Glomerular visceral epithelial cell (primary cell): ENCODE results near the gene LAMB1.
"Not testable (repeated sequence)": the region's sequence is repeated elsewhere in the genome, so short reads cannot be mapped to it uniquely, and the experiment has no call there.

ENCODE experiments used
- DNase-seq: peaks from one replicate; pipeline ENCODE4 v3.0.0-alpha.2; 2016; ENCODE audit errors: extremely low spot score

Gene LAMB1

DNA sequence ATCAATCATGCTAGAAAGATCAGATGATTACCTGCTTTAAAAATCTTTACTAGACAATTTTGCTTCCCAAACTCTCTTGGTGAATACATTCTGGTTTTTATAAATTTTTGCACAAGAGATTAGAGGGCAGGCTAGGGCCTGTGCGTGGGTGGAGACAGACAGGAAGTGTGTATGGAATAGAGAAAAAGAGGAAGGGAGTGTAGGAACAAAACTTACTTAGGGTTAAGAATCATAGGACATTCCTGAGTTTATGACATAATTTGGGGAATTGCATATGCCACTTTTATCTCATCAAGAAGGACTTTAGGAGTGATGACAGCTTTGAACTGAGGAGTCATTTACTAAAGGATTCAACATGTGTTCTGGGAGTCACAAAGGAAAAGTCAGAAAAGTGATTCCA lies 31.3 kb downstream of the LAMB1 start:
- no peak for DNase-seq

DNA sequence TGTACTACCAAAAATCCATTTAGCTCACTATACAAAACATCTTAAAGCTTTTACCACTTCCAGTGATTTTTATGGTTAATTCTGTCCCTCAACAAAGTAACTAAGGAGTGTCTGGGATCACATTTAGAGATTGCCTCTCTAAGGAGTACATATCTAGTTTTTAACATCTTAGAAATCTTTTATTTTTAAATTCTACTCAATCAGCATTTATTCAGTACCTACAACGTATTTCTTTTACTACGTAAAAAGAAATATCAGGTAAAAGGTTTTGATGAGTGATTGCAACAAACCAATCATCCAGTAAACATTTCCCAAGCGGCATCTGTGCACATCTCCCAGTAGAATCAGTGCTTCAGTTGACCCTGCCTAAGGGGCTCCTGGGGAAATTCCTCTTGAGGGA lies 31.9 kb downstream of the LAMB1 start:
- DNase-seq, result no peak

DNA sequence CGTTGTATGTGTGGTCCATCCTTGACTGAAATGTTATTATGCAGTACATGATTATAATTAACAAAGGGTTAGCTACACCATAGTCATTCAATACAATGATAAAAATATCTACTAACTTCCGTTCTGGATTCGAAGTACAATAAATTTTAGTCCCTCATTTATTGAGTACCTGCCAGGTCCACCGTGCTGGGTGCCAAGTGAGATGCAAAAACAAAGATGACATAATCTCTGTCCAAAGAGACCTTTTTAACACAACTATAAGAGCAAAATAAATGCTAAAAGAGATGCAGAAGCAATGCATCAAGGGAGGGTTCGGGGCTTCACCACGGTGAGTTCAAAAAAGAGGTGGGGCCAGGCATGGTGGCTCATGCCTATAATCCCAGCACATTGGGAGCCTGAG lies 33.1 kb downstream of the LAMB1 start:
- DNase-seq, result no peak

DNA sequence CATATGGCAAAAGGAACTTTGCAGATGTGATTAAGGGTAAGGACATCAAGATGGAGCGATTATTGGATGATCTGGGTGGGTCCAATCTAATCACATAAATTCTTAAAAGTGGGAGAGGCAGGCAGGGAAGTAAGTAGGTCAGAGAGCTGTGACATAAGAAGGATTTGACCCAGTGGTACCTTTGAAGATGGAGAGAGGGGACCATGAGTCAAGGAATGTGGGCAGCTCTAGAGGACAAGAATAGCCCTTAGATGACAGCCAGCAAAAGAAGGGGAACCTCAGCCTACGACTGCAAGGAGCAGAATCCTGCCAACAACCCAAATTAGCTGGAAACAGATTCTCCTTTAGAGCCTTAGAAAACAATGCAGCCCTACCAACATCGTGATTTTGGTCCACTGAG lies 34.5 kb downstream of the LAMB1 start:
- DNase-seq, result no peak

DNA sequence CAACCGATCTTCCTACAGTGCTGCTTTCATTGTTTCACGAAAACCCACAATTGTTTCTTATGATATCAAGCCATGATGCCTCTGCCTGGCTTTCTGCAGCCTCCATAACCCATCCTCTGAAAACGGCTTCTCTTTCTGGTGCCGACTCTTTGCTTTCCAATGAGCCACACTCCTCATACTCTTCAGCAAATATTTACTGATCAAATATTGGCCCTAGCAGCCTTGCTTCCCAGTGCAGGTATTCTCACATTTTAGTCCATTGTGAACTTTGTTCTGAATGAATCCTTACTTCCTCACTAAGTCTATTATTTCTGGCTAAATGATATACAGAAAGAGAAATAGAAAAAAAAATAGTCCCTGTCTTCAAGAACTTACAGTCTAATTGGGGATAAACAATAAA lies 35.5 kb downstream of the LAMB1 start:
- no peak for DNase-seq

DNA sequence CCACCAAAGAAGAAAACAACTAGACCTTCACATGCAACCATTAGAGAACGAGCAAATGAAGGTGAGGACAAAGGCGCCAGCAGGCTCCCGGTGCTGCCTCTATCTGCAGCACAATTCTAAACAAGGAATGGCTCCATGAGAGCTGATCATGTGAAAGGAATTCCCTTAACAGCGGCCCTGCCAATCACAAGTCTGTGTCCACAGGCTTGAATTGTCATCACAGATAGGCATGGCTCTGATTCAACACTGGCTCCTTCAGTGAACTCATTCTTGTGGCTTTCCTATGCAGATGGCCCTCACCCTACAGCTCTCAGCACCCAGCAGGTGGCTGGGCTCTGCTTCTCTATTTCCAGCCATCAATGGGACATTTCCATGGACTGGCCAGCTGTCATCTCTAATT lies 36.2 kb downstream of the LAMB1 start:
- peak; percentile 81 for DNase-seq

DNA sequence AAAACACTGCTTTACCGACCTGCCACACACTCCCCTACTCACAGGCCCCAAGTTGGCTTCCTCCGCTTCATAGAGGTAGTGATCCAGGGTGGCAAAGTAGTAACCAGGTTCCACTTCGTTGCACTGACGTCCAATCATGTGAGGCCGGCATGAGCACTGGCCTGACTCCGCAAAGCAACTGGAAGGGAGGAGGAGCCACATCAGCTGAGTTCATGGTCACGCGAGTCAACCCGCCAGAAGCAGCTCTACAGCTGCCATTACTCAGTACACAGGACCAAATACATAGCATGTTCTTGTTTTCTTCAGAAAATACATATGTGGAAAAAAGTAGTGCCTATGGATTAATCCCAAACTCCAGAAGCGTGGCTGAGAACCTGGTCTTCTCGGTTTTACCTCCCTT lies 38.5 kb downstream of the LAMB1 start:
- no peak for DNase-seq

DNA sequence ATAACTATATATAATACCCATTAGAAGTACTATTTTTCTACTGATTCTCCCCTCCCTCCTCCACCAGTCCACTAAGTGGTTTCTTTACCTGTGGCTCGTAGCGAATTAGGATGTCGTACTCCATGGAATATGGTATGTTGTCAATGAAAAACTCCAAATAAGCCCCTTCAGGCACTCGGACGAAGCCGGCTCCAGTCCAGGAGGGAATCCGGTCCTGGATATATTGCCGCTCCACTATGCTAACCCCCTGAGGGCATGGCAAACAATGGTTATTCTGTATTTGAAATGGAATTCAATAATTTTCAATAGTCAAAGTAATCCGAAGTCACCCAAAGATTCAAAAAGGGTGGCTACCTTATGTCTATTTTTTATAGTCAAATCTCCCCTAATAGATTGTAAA lies 40.1 kb downstream of the LAMB1 start:
- DNase-seq, result no peak

DNA sequence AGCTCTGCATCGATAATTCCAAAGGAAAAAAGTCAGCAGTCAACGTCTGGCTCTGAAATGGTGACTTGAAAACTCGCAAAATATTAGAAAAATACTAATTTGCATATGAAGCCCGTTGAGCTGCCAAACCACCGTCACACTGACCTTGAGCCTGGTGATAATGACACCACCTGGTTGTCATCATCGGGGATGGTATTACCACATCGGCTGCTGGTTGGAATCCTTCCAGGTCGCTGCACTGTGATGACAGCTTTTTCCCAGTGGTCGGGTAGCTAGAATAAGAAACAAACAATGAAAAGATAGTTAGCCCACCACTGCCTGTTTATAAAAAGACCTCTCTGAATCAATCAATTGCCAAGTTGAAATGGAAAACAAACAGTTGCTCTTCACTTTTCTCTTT lies 41.6 kb downstream of the LAMB1 start:
- no peak for DNase-seq

DNA sequence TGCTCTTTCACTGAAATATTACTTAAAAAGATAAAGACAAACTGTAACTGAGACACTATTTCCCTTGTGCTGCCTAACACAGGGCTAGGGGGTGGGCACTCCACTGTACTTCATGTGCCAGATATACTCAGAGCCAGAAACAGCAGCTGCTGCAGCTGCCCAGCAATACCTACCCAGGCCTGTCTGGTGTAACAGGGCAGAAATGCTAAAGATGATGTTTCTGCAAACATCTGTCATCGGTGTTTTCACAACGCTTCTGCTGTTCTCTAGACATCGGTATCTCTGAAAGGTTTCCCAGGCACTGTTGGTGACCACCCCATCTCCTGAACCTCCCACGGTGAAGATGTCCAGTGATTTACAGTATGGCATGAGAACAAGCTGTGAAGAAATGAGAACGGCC lies 42.7 kb downstream of the LAMB1 start:
- DNase-seq, result no peak

DNA sequence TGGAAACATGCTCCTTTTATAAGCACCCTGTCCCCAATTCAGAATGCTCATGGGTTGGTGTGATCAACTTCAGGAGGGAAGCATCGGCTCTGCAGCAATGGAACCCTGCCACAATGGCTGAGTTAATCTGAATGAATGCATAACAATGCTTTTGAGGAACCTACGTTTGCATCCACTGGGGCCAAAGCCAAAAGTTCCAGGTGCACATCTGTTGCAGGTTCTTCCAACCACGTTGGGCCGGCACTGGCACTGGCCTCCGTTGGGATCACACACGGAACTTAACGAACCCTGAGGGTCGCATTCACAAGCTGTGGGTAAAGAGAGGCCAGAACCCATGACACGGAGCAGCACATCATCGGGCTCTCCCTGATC lies 43.4 kb downstream of the LAMB1 start:
- no peak for DNase-seq

DNA sequence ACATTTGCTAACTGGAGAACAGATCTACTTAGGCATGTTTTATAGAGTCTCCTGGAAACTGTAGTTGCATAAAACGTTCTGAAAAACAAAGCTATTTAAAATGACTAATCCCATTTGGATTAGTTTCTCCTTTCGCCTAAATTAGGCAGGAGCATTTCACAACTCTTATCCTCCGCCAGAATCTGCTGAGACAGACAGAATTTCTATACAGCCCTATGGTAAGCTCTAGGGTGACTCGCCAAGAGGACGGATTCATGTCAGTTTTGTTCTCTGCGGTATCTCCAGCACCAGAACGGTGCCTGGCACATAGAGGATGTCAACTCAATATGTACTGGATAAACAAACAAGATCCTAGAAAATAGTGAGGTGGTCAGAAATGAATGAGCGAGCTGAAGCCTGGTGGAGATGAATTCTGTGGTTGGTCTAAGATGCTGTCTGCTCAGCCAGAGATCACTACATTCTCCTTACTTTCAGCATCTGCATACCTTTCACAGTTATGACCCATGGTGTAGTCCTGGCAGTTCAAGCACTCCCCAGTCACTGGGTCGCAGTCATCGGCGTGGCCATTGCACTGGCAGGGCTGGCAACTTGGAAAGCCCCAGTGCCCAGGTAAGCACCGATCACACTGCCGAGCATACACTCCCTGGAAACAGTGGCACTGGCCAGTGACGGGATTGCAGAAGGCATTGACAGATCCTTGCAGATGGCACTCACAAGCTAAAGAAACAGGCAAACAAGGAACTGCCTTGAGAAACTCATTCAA lies 44.0 kb downstream of the LAMB1 start:
- no peak for DNase-seq

DNA sequence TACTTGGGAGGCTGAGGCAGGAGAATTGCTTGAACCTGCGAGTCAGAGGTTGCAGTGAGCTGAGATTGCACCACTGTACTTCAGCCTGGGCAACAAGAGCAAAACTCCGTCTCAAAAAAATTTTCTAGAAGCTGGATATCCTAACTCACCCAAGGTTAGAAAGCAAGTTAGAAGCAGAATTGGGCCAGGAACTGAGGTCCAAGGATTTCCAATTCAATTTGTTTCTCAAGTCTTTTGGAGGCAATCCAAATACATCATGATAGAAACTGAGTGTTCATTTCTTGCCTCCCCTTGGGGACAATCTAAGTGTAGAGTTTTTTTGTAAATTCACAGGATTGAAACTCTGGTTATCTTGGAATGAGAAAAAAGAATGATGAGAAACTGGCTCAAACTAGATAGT lies 45.5 kb downstream of the LAMB1 start:
- no peak for DNase-seq

DNA sequence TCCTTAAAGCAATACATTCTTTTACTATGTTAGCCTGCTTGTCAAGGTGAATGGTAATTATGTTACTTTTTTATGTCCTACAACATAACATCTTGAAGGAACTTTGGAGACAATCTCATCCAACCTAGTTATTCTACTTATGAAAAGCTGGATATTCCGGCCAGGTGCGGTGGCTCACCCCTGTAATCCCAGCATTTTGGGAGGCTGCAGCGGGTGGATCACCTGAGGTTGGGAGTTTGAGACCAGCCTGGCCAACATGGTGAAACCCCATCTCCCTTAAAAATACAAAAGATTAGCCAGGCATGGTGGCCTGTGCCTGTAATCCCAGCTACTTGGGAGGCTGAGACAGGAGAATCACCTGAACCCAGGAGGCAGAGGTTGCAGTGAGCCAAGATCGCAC lies 46.0 kb downstream of the LAMB1 start:
- DNase-seq, result not testable (repeated sequence)

DNA sequence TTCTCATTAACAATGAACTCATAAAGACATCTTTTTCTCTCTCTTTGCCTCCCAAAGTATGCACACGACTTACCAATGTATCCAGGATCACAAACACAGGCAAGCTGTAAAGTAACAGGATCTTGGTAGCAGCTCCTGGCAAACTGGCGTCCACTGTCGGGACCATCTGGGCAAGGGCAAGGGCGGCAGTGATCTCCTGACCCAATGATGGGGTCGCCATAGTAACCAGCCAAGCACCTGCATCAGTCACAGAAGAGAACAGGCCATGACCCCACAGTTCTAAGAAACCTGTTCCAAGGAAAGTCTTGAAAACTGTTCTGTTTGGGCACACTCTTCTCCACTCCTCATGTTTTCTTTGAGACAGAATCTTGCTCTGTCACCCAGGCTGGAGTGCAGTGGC lies 47.6 kb downstream of the LAMB1 start:
- no peak for DNase-seq

DNA sequence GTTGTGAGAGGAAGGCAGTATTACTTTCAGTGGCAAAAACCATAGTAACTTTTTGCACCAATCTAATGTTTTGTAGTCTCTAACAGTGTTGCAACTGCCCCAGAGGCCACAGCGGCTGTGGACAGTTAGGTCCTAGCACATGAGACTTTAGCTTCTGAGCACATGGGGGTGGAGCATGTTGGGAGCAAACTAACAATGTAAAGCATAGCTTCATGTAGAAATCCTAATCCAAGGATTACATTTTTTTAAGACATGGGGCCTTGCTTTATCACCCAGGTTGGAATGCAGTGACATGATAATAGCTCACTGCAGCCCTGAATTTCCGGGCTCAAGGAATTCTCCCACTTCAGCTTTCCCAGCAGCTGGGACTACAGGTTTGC lies 49.0 kb downstream of the LAMB1 start:
- DNase-seq, result no peak

DNA sequence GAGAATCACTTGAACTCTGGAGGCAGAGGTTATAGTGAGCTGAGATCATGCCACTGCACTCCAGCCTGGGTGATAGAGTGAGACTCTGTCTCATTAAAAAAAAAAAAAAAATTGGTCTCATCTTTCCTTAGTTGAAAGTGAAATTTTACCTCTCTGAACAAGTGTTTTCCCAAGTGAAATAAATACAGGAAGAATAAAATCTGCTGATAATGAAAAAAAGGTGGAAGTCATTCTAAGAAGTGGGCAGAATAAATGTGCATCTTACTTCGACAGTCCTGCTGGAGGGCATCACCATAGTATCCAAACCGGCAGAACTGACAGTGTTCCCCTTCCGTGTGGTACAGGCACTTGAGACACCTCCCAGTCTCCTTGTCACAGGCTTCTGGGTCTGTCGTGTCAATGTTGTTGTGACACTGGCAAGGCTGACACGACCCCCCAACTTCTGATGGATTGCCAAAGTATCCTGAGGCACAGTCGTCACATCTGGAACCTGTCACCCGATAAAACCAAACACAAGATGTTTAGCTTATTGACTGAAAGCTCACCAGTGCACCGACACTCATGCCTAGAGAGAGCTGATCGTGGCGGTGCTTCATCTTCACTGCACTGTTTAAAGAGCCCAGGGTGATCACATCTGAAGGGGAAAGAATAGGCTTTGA lies 49.6 kb downstream of the LAMB1 start:
- DNase-seq, result no peak

DNA sequence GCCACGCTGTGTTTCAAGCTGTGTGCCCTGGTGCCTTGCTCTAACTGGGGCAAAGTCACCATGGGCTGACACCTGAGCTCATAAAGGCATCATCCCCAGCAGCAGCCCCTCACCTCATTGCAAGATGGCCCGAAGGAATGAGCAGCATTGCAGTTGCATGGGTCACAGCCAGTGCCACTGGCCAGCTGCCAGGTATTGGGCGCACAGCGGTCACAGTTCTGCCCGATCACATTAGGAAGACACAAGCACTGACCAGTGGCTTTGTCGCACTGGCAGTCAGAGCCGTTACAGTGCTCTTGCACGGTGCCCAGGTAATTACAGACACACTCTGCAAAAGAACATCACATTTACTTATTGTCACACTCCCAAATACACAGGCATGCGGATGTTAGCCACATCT lies 51.1 kb downstream of the LAMB1 start:
- DNase-seq, result no peak

DNA sequence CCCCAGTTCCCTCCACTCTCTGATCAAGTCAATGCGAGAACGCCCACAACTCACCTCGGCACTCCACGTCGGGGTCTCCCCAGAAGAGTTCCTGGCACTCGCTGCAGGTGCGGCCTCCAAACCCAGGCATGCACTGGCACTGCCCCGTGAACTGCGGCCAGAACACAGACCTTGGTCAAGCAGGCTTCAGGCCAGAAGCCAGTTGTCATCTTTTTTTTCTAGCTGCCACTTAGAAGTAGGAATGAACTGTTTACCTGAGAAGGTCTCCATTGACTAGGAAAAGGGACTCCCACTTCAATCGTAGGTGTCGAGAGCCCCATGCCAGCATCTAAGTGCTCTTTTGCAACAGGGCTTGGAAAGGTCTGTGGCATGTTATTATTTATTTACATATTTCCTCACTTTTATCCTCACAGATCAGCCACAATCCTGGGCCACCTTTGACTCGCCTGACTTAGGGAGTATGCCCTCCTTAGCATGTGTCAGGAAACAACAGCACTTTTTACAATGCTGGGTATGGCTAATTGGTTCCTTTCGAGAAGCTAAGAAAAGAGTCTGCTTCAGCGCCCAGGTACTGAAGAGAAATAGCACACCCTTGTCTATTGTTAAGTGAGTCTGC lies 51.7 kb downstream of the LAMB1 start:
- DNase-seq, result no peak

DNA sequence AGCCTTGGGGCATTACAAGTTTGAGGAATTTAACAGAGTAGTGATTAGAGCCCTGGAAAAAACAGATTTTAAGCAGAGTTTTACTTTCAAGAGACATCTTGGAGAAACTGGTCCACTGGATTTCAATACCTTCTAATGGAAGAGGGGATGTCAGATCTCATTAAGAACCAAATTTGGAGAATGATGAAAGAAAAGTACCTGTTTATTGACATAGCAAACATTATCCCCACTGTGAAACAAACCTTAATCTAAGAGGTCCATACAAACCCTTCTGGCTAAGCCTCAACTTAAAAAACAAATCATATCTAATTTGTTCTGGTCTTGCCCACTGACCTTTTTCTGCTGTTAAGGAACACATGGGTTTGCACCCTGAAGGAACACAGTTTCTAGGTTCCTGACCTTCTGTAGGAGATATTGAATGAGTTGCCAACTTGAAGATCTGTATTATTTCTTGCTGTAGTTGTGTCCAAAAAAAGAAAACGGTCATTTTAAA lies 53.5 kb downstream of the LAMB1 start:
- DNase-seq, result no peak

DNA sequence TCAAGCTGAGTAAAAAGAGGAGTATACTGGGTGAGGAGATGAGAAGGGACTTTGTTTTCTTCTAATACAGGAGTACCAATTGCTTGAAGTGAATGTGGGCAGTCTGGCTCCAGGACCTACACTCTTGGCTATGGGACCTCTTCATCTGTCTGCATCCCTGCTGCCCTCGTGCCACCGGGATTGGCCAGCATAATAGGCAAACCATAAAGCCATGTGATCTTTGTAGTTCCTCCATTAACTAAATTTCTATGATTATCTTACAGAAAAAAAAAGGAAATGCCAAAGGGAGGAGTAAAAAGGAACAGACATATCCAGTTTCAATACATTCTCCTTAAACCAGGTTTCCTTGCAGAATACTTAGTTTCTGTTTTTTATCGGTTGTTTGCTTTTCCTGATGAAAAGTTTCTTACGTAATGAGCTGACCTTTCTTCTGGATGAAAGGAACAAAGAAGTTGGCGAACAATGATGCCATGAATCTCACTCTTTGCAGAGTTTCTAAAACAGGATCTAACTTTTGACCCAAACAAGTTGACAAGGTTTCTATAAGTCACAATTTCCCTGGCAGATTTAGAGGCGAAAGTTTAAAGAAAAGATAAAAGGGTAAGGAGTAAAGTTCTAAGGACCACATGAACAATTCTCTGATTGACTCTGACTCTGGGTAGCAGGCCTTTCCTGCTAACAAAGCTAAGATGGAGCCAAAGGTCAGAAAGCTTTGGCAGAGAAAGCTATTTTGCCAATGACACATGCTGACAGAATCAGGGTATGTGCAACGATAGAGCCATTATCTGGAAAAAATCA lies 54.1 kb downstream of the LAMB1 start:
- peak; percentile 18 for DNase-seq

DNA sequence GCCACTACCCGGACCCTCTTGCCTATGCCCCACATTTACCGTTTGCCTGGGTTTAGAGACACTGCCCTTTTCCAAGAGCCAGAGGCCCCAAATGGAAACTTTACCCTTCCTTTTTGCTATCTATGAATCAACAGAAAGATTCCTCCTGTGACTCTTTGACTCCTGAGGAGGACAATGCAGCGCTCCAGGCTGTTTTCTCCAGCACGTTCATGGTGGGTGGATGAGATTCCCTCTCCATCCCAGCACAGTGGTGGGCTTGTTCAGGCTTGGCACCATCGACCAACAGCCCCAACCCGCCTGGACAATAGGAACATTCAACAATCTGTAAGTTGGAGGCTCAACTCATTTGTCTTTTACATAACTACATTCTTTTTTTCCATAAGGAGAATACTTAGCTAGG lies 56.1 kb downstream of the LAMB1 start:
- DNase-seq, result no peak
